ENCODE data around the gene TOMM40.

- TF ChIP-seq CTCF (IDR thresholded peaks at IDR 0.05): no peak
- TF ChIP-seq POLR2A (IDR thresholded peaks at IDR 0.05): no peak
Observed at GRCh38 chr19:44892932-44893331, 1.9 kb downstream of the TOMM40 start.
